NCI-H128 (cell line): ENCODE measurements around the gene PRSS16.
"Not testable (repeated sequence)": the region's sequence is repeated elsewhere in the genome, so short reads cannot be mapped to it uniquely, and the experiment has no call there.

Experiments
- DNase-seq: peaks from one replicate; lab custom pipeline; 2025; ENCODE audit not compliant: unreplicated experiment; lab: John Stamatoyannopoulos, UW

The PRSS16 gene

GRCh38 chr6:27247133-27247836 lies at the start of gene PRSS16:
Gene PRSS16, plus strand, starts transcription at chr6:27247701. Its CDS starts 37 bp downstream, at chr6:27247738.
- no peak for DNase-seq

- no peak for DNase-seq
Observed at GRCh38 chr6:27205375-27206278, 41.9 kb upstream of the PRSS16 start.

GRCh38 chr6:27206806-27207205 lies 40.7 kb upstream of the PRSS16 start:
- no peak for DNase-seq

- no peak for DNase-seq
Observed at GRCh38 chr6:27208042-27208441, 39.5 kb upstream of the PRSS16 start.

GRCh38 chr6:27209196-27209595 lies 38.3 kb upstream of the PRSS16 start:
- no peak for DNase-seq

- DNase-seq = no peak
Observed at GRCh38 chr6:27209659-27210269, 37.7 kb upstream of the PRSS16 start.

- DNase-seq = not testable (repeated sequence)
Observed at GRCh38 chr6:27213091-27213517, 34.4 kb upstream of the PRSS16 start.

- DNase-seq = no peak
Observed at GRCh38 chr6:27213544-27214125, 33.9 kb upstream of the PRSS16 start.

- DNase-seq = no peak
Observed at GRCh38 chr6:27214126-27214601, 33.3 kb upstream of the PRSS16 start.

- no peak for DNase-seq
Observed at GRCh38 chr6:27216874-27217273, 30.6 kb upstream of the PRSS16 start.

- DNase-seq = not testable (repeated sequence)
Observed at GRCh38 chr6:27222971-27223370, 24.5 kb upstream of the PRSS16 start.

- DNase-seq = no peak
Observed at GRCh38 chr6:27224729-27225128, 22.8 kb upstream of the PRSS16 start.

- no peak for DNase-seq
Observed at GRCh38 chr6:27228963-27229477, 18.5 kb upstream of the PRSS16 start.

- DNase-seq = no peak
Observed at GRCh38 chr6:27230758-27231111, 16.8 kb upstream of the PRSS16 start.

- no peak for DNase-seq
Observed at GRCh38 chr6:27234576-27234975, 12.9 kb upstream of the PRSS16 start.

- no peak for DNase-seq
Observed at GRCh38 chr6:27237089-27237803, 10.3 kb upstream of the PRSS16 start.

- no peak for DNase-seq
Observed at GRCh38 chr6:27238010-27238983, 9.2 kb upstream of the PRSS16 start.

GRCh38 chr6:27239258-27239657 lies 8.2 kb upstream of the PRSS16 start:
- DNase-seq = no peak

GRCh38 chr6:27241443-27241842 lies 6.1 kb upstream of the PRSS16 start:
- DNase-seq = no peak
